Putamen (tissue), 1 donor: ENCODE measurements around the gene USP6NL.

ENCODE experiments used
- DNase-seq: peaks from one replicate; pipeline ENCODE4 v3.0.0-alpha.2; 2016; ENCODE audit warnings: low spot score

The USP6NL gene

GRCh38 chr10:11479300-11479699, 132.2 kb downstream of the USP6NL start:
- no peak for DNase-seq

GRCh38 chr10:11478807-11479206, 132.6 kb downstream of the USP6NL start:
- no peak for DNase-seq

GRCh38 chr10:11475831-11476434, 135.5 kb downstream of the USP6NL start:
- no peak for DNase-seq

GRCh38 chr10:11473128-11473760, 138.2 kb downstream of the USP6NL start:
- DNase-seq, result no peak

- peak; percentile 56 for DNase-seq
Measured at GRCh38 chr10:11472158-11472753, 139.2 kb downstream of the USP6NL start.

- no peak for DNase-seq
Measured at GRCh38 chr10:11469575-11470391, 141.7 kb downstream of the USP6NL start.

GRCh38 chr10:11468126-11468742, 143.2 kb downstream of the USP6NL start:
- no peak for DNase-seq

GRCh38 chr10:11465406-11465805, 146.0 kb downstream of the USP6NL start:
- DNase-seq, result no peak

GRCh38 chr10:11463111-11463510, 148.3 kb downstream of the USP6NL start:
- no peak for DNase-seq

- DNase-seq, result no peak
Measured at GRCh38 chr10:11462071-11462470, 149.4 kb downstream of the USP6NL start.

GRCh38 chr10:11457336-11457735, 154.1 kb downstream of the USP6NL start:
- DNase-seq, result no peak

GRCh38 chr10:11454958-11455566, 156.4 kb downstream of the USP6NL start:
- no peak for DNase-seq

- DNase-seq, result no peak
Measured at GRCh38 chr10:11454160-11454559, 157.3 kb downstream of the USP6NL start.

GRCh38 chr10:11451640-11452260, 159.7 kb downstream of the USP6NL start:
- no peak for DNase-seq

GRCh38 chr10:11450427-11450826, 161.0 kb downstream of the USP6NL start:
- DNase-seq, result no peak

- DNase-seq, result no peak
Measured at GRCh38 chr10:11449761-11450160, 161.7 kb downstream of the USP6NL start.

GRCh38 chr10:11448545-11449244, 162.8 kb downstream of the USP6NL start:
- DNase-seq, result no peak

GRCh38 chr10:11448190-11448544, 163.3 kb downstream of the USP6NL start:
- no peak for DNase-seq

GRCh38 chr10:11447586-11447985, 163.9 kb downstream of the USP6NL start:
- DNase-seq, result no peak

GRCh38 chr10:11446864-11447263, 164.6 kb downstream of the USP6NL start:
- DNase-seq, result no peak

- no peak for DNase-seq
Measured at GRCh38 chr10:11446133-11446532, 165.3 kb downstream of the USP6NL start.
